Activated T-cell treated with anti-CD3 and anti-CD28 coated beads for 24 hours (primary cell): ENCODE data around the gene TGIF1.
"Not testable (repeated sequence)": the region's sequence is repeated elsewhere in the genome, so short reads cannot be mapped to it uniquely, and the experiment has no call there.

Experiments used
- DNase-seq: peaks from one replicate; pipeline ENCODE4 v3.0.0-alpha.2; 2020; ENCODE audit warnings: low read depth

The TGIF1 gene

DNA sequence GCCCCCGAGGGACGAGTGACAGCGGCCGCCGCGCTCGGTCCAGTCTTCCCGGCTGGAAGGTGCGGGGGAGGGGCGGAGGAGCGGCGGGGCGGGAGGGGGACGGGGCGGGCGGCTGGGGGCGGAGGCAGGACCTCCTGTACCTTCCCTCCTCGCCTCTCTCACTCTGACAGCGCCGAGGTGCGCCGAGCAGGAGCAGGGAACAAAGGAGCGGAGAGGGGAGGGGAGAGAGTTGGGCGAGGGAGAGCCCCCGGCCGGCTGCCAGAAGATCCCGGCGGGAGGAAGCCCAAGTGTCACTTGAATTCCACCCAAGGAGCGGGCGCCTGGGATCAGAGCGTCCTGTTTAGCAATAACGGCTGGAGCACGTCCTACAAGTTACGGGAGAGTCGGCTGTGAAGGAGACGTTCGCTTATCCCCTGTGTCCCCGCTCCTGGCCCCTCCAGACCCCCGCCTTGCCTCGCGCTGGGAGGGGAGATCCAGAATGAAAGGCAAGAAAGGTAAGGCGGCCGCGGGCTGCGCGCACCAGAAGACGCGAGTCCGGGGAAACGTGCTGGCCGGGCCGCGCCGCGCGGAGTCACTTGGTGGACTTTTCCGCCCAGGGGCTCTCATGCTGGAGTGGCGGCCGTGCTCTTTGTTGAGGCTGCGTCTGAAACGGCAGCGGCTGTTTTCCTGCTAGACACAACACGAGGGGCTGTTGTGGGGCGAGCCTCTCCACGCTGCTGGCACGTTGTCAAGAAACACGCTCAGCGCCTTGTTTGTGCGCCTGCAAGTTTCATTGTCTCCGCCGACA, at the start of gene TGIF1:
Gene TGIF1, plus strand, starts transcription at position 161 of the 787 bp plus-strand sequence. Its CDS starts 318 bp downstream, at position 479.
- peak; percentile 44 for DNase-seq

DNA sequence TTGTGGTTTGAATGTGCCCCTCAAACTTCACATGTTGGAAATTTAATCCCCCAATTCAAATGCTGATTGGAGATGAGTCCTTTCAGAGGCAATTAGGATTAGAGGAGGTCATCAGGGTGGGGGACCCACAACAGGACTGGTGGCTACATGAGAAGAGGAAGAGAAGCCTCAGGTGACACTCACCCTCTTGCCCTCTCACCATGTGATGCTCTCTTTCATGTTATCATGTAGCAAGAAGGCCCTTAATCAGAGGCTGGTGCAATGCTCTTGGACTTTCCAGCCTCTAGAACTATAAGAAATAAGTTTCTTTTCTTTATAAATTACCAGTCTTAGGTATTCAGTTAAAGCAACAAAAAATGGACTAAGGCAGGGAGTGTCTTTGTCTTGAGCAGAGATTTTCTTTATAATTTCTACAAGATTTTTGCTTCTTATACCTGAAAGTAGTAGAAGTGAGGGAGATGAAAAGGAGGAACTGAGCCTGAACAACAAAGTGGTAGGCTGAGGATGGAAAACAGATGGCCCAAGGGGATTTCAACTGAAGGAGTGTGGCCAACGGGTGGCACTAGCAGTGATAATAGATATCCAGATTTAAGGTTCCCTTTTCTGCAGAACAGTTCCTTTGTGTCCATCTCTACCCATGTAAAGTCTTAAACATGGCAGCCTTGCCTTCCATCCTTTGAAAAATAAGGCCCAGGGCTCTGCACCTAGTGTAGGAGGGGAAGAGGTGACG, 49.2 kb upstream of the TGIF1 start:
- no peak for DNase-seq

- no peak for DNase-seq
Observed at GRCh38 chr18:3401669-3402620, 48.0 kb upstream of the TGIF1 start.

DNA sequence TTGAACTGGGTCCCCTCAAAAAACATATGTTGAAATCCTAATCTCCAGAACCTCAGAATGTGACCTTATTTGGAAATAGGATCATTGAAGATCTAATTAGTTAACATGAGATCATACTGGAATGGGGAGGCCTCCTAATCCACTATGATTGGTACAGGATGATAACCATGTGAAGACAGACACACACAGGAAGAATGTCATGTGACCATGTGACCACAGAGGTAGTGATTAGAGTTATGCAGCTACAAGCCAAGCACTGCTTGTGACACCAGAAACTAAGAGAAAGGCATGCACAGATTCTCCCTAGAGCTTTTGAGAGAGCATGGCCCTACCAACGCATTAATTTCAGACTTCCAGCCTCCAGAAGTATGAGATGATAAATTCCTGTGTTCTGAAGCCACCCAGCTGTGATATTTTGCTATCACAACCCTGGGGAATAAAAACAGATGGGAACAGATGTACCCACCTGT, 47.0 kb upstream of the TGIF1 start:
- DNase-seq, result no peak

DNA sequence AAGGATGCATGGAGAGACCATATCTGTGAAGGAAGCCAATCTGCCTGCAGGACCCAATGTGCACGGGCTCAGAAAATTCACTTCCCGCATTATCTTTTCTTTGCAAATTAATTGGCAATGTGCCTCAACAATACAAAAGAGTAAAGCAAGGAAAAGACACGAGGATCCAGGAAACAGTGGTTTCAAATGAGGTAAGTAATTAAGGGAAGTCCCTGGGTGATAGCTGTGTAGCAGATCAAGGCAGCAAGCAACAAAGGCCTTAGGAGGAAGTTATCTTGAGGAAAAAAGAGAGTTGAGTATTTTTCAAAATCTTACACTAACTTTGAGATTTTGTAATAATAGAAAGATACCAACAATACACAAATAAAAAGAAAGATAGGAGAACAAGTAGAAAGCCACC, 44.3 kb upstream of the TGIF1 start:
- DNase-seq, result no peak

GRCh38 chr18:3408107-3408506, 41.9 kb upstream of the TGIF1 start:
- no peak for DNase-seq

DNA sequence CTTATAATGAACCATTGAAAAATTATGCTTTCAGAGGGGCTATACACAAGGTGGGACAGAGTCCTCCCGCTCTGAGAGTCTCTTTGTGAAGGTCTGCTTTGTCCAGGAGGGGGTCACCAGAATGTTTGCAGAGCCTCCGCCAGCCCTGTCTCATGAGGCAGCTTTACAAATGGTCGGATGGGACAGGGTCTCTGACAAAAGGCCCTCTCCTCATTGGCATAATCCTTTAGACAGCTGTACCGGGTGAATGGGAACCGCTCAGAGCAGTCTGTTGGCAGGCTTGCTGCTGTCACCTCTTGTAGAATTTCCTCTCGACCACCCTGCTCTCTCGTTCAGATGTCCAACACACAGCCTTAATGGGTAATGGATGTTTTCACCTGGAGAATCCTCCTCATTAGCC, 40.2 kb upstream of the TGIF1 start:
- no peak for DNase-seq

- DNase-seq, result no peak
Observed at GRCh38 chr18:3410273-3410672, 39.7 kb upstream of the TGIF1 start.

DNA sequence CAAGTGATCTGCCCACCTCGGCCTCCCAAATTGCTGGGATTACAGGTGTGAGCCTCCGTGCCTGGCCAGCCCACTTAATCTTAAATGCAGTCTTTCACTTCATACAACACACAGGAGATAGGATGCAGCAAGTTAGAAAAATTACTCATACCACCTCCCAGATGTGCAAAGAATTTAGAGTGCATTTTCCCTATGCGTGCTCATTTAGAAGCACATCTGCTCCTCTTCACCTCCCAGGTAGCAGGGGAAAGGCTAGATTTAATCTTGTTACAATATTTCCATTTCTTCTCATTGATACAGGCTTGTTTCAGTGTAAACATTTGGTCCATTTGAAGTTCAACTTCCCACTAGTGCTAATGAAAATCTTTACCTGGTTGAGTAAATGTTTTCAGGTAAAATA, 39.1 kb upstream of the TGIF1 start:
- not testable (repeated sequence) for DNase-seq

- no peak for DNase-seq
Observed at GRCh38 chr18:3411327-3411726, 38.6 kb upstream of the TGIF1 start.

DNA sequence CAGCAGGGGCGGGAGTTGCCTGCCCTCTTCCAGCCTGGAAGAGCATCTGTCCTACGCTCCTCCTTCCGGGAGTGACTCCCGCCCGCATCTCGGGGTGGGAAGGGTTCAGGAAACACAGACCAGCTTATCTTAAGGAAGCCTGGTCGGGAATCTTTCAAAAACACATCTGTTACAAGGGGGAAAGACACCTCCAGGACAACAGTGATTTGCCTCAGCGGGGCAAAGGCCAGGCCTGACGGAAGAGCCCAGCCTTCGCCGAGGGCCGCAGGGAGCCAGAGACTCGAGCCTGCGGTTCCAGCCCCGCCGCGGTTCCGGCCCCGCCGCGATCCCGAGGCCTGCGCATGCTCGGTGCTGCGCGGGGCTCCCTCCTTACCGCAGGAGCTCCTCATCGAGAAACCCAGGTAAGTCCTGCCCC, 38.1 kb upstream of the TGIF1 start:
- DNase-seq, result no peak

DNA sequence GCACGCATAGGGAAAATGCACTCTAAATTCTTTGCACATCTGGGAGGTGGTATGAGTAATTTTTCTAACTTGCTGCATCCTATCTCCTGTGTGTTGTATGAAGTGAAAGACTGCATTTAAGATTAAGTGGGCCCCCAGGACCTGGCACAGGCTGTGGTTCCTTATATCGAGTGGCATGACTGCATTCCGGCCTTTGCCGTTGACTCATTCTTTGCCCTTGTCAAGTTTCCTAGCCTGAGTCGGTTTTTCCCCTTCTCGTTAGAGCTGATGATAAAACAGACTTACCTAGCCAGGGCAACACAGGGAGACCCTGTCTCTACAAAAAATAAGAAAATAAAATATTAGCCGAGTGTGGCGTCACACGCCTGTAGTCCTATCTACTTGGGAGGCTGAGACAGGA, 37.4 kb upstream of the TGIF1 start:
- peak; percentile 19 for DNase-seq

DNA sequence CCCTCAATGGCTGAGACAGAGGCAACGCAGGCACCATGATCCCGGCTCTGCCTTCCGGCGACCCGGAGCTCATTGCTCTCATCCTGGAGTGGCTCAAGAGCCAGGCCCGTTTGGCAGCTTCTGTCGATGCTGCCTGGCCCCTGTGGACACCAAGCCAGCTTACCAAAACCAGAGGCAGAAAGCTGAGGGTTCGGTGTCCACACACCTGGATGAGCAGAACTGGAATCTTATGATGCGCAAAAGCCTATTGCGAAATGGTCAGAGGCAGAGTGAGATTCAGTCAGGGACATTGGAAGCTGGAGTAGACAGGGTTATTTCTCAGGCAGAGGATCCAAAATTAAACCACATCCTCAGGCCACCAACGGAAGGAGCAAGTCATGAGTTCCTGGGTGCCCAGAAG, 34.9 kb upstream of the TGIF1 start:
- DNase-seq, result no peak

DNA sequence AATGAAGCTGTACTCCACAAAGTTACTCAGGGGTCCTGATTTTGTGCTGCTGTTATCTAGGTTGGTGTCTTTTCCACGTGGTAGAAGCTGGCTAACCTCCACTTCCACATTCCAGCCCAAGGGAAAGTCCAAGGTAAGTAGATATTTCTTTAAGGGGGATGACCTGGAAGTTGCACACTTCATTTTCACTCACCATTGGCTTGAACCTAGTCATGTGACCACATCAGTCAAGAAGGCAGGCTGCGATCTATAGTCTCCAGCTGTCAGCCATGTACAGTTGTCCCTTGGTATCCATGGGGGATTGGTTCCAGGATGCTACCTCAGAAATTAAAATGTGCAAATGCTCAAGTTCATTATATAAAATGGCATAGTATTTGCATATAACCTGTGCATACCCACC, 31.9 kb upstream of the TGIF1 start:
- DNase-seq, result no peak

DNA sequence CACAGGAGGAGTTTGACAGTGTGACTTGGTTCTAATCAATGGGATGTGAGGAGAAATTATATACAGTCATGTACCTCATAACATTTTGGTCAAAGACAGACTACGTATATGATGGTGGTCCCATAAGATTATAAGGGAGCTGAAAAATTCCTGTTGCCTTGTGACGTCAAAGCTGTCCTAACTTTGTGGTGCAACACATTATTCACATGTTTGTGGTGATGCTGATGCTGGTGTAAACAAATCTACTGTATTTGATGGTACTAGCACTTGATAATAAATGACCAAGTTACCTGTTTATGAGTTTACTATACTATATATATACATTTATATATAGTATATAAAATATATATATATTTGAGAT, 29.1 kb upstream of the TGIF1 start:
- no peak for DNase-seq

DNA sequence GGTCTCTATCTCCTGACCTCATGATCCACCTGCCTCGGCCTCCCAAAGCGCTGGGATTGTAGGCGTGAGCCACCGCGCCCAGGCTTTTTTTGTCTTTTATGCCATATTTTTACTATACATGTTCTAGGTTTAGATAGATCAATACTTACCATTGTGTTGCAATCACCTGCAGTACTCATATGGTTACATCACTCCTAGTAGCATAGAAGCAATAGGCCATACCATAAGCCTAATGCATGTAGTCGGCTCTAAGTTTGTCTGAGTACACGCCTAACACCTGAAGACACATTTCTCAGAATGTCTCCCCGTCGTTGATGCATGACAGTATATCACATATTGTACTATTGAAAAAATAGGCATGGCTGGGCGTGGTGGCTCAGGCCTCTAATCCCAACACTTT, 27.1 kb upstream of the TGIF1 start:
- no peak for DNase-seq

GRCh38 chr18:3424280-3424890, 25.6 kb upstream of the TGIF1 start:
- DNase-seq, result no peak

DNA sequence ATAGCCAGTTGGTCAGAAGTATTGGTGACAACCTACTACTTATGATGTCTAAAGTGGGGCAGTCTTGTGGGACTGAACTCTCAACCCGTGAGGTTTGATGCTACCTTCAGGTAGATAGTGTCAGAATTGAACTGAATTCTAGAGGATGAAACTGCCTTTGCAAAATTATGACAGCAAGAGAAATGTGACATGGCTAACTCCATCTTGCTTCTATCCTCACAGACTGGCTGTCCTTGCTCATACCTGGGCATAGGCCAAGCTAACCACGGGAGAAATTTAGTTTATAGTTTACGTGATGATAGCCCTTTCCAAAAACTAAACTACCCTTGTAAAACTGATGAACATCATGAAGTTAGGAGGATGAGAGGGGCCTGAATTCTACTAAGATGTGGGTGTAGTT, 24.9 kb upstream of the TGIF1 start:
- DNase-seq, result no peak

DNA sequence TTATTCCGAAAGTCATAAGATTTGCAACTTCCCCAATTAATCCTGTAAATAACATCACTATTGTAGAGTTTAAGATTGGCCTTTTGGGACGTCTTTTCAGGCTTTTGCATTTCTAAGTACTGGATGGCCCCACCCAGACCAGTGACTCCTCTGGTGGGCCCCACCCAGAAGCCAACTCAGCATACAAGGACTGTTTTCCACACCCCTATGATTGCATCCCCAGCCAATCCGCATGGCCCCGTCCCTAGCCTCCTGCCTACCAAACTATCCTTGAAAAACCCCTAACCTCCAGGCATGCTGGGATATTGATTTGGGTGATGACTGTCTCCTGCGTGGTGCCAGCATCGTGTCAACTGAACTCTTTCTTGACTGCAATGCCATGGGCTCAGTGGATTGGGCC, 24.5 kb upstream of the TGIF1 start:
- DNase-seq, result no peak

DNA sequence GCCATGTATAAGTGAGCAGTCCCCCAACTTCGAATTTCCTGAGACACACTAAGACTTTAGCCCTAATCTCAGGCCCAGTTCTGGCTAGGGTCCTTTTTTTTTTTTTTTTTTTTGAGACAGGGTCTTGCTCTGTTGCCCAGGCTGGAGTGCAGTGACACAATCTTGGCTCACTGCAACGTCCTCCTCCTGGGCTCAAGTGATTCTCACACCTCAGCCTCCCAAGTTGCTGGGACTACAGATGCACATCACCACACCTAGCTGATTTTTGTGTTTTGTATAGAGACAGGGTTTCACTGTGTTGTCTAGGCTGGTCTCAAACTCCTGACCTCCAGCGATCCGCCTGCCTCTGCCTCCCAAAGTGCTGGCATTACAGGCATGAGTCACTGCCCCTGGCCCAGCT, 23.9 kb upstream of the TGIF1 start:
- no peak for DNase-seq

- no peak for DNase-seq
Observed at GRCh38 chr18:3427944-3428343, 22.0 kb upstream of the TGIF1 start.

GRCh38 chr18:3429121-3429520, 20.9 kb upstream of the TGIF1 start:
- no peak for DNase-seq
